ENCODE data around the gene PTPN4. TPM values are rescaled to one million over a fixed set of nuclear protein-coding genes. Genes with fewer than 3 reads are reported as not detected.

PTPN4 gene
- total and polyA plus RNA-seq, 9 of the 15 experiments (the other 6 are each of a cell fraction or from before 2014, with no cell fraction given), result 5.0 to 32.8 (median 27.3) TPM

- TF ChIP-seq MIER1 (IDR thresholded peaks at IDR 0.05; ENCODE audit: low read depth), result no peak
- TF ChIP-seq KDM2B (CRISPR knock-in tag; IDR thresholded peaks at IDR 0.05), result no peak
These were observed 257.5 kb downstream of the PTPN4 start (continued) for GRCh38 chr2:120017201-120017600.

- ATAC-seq (no peak), FAIRE-seq (no peak)
- no TSS peak for BruUV-seq (replicated peaks)
- TF ChIP-seq ZNF277 (CRISPR knock-in tag; IDR thresholded peaks at IDR 0.05; ENCODE audit: borderline replicate concordance) (no peak), RBM15 (IDR thresholded peaks at IDR 0.05; ENCODE audit: insufficient read depth, low read length) (no peak), TGIF2 (CRISPR knock-in tag; IDR thresholded peaks at IDR 0.05) (no peak), NR2F6 (CRISPR knock-in tag; IDR thresholded peaks at IDR 0.05) (no peak), ZNF263 (CRISPR knock-in tag; IDR thresholded peaks at IDR 0.05; ENCODE audit: borderline replicate concordance) (no peak), BHLHE40 (IDR thresholded peaks at IDR 0.05; ENCODE audit: low read length) (no peak), FOS (IDR thresholded peaks at IDR 0.05; ENCODE audit: extremely low read depth, insufficient read length) (no peak), CBX8 (IDR thresholded peaks at IDR 0.05; ENCODE audit: borderline replicate concordance, extremely low read depth, low read depth, low read length, poor library complexity, severe bottlenecking) (no peak), MECOM (CRISPR knock-in tag; IDR thresholded peaks at IDR 0.05) (no peak), HLTF (IDR thresholded peaks at IDR 0.05) (no peak), TFE3 (CRISPR knock-in tag; IDR thresholded peaks at IDR 0.05) (no peak), LEF1 (IDR thresholded peaks at IDR 0.05) (no peak), WHSC1 (IDR thresholded peaks at IDR 0.05; ENCODE audit: low read length) (no peak)
- TF ChIP-seq, protein P1, sequence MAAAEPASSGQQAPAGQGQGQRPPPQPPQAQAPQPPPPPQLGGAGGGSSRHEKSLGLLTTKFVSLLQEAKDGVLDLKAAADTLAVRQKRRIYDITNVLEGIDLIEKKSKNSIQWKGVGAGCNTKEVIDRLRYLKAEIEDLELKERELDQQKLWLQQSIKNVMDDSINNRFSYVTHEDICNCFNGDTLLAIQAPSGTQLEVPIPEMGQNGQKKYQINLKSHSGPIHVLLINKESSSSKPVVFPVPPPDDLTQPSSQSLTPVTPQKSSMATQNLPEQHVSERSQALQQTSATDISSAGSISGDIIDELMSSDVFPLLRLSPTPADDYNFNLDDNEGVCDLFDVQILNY (CRISPR knock-in tag; IDR thresholded peaks at IDR 0.05), result no peak
- TF ChIP-seq, protein P2, sequence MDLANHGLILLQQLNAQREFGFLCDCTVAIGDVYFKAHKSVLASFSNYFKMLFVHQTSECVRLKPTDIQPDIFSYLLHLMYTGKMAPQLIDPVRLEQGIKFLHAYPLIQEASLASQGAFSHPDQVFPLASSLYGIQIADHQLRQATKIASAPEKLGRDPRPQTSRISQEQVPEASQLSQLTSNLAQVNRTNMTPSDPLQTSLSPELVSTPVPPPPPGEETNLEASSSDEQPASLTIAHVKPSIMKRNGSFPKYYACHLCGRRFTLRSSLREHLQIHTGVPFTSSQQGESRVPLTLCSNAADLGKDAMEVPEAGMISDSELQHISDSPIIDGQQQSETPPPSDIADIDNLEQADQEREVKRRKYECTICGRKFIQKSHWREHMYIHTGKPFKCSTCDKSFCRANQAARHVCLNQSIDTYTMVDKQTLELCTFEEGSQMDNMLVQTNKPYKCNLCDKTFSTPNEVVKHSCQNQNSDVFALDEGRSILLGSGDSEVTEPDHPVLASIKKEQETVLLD (IDR thresholded peaks at IDR 0.05), result no peak
These were observed 258.8 kb downstream of the PTPN4 start for GRCh38 chr2:120018549-120018948.

More at GRCh38 chr2:120018549-120018948, 258.8 kb downstream of the PTPN4 start:
- no peak overlapping the region for H2AFZ ChIP-seq (ENCODE audit: low read depth, low read length)
- ChIA-PET CTCF (ENCODE audit: low intra/inter-chr PET ratio) (no interaction called here), POLR2A (no interaction called here)
- 94% methylated on average over 4 of the region's 4 CpGs for WGBS (ENCODE audit: insufficient coverage, low coverage, missing lambda C conversion rate)
- H3K4me2 ChIP-seq (ENCODE audit: insufficient read depth, low read length), result no peak overlapping the region
- H3K36me3 ChIP-seq (ENCODE audit: control insufficient read depth, insufficient read depth, low read length), result 0 out of 3 replicates have a peak, but pooled peaks cover 2% of the 10 kb centered on the region
- no peak overlapping the region for H3K4me3 ChIP-seq
- intact Hi-C loops (cut with micrococcal nuclease) (loop anchor here (10.0 kb wide), 2 partner anchors 156 to 296 kb away; no protein-coding TSS in a partner anchor), in situ Hi-C loops (cut with MboI) (no loop called here)
- no peak for DNase-seq (ENCODE audit: extremely low read depth in 1 of 4, low spot score in 3 of 4)
- no peaks in the 10 kb centered on the region for H3K9me3 ChIP-seq (replicated peaks; ENCODE audit: control insufficient read depth, insufficient read depth, low read depth, low read length)
- H3K9me1 ChIP-seq (ENCODE audit: control insufficient read depth, insufficient read depth, low read length), result no peaks in the 10 kb centered on the region
- no peaks in the 10 kb centered on the region for H4K20me1 ChIP-seq (replicated peaks; ENCODE audit: control insufficient read depth, insufficient read depth, low read length)
- peaks cover 0 to 2% of the 10 kb centered on the region in 2 experiments; a peak in 2 of 5 replicates for H3K4me1 ChIP-seq (replicated peaks in 1 of 2; ENCODE audit: control insufficient read depth in 2 of 2, insufficient read depth in 2 of 2, low read length in 2 of 2)
- H3K79me2 ChIP-seq (ENCODE audit: control insufficient read depth, insufficient read depth, low read length), result peaks cover 9% of the 10 kb centered on the region; the same call in 1 of the 3 replicates
- no peak overlapping the region for H3K27ac ChIP-seq (ENCODE audit: extremely low read depth, low read depth, low read length)
- H3K9ac ChIP-seq (ENCODE audit: insufficient read depth in 1 of 2, low read depth in 2 of 2, low read length in 2 of 2), result no peak overlapping the region
- no peaks in the 10 kb centered on the region for H3K27me3 ChIP-seq (ENCODE audit: control insufficient read depth in 2 of 2, insufficient read depth in 2 of 2, low read length in 2 of 2)

Data from K562 (cell line).